ENCODE measurements around the gene LY6G5C. TPM values are rescaled to one million over a fixed set of nuclear protein-coding genes. Genes with fewer than 3 reads are reported as not detected.

LY6G5C gene
- total and polyA plus RNA-seq, 9 of the 15 experiments (the other 6 are each of a cell fraction or from before 2014, with no cell fraction given) = 0.10 to 0.67 (median 0.46) TPM; not detected in 4

- TF ChIP-seq SRSF3 (IDR thresholded peaks at IDR 0.05; ENCODE audit: insufficient read depth, low read length) = no peak
- TF ChIP-seq MEF2A (IDR thresholded peaks at IDR 0.05; ENCODE audit: control insufficient read depth, low read depth, low read length) = no peak
- TF ChIP-seq ZNF140 (CRISPR knock-in tag; IDR thresholded peaks at IDR 0.05) = no peak
- no peak for TF ChIP-seq RCOR1 (IDR thresholded peaks at IDR 0.05; ENCODE audit: borderline replicate concordance in 1 of 2, low read depth in 2 of 2, low read length in 2 of 2)
- no peak for TF ChIP-seq ZNF311 (CRISPR knock-in tag; IDR thresholded peaks at IDR 0.05)
- no peak for TF ChIP-seq ZBTB11 (CRISPR knock-in tag; IDR thresholded peaks at IDR 0.05)
- TF ChIP-seq ZHX1 (conservative IDR thresholded peaks at IDR 0.05; ENCODE audit: low read length) = no peak
- no peak for TF ChIP-seq PREB (CRISPR knock-in tag; IDR thresholded peaks at IDR 0.05)
- no peak for TF ChIP-seq FUS (optimal IDR thresholded peaks at IDR 0.05; ENCODE audit: low read depth, low read length)
- no peak for TF ChIP-seq GTF2B (IDR thresholded peaks at IDR 0.05; ENCODE audit: extremely low read depth, insufficient read length)
- TF ChIP-seq TGIF2 (CRISPR knock-in tag; IDR thresholded peaks at IDR 0.05) = no peak
- TF ChIP-seq MTF1 (CRISPR knock-in tag; IDR thresholded peaks at IDR 0.05; ENCODE audit: borderline replicate concordance) = no peak
- no peak for TF ChIP-seq TFAP4 (CRISPR knock-in tag; IDR thresholded peaks at IDR 0.05; ENCODE audit: borderline replicate concordance)
- TF ChIP-seq E2F6 (IDR thresholded peaks at IDR 0.05; ENCODE audit: borderline replicate concordance in 1 of 2, extremely low read depth in 1 of 2, insufficient read depth in 1 of 2, insufficient read length in 1 of 2, low read depth in 1 of 2, low read length in 1 of 2, poor library complexity in 1 of 2, severe bottlenecking in 1 of 2) = no peak
These were observed 46.3 kb upstream of the LY6G5C start (continued) for GRCh38 chr6:31727034-31727716.
